ENCODE results near the gene GMPPA. TPM values are rescaled to one million over a fixed set of nuclear protein-coding genes. Genes with fewer than 3 reads are reported as not detected.
A peak's percentile ranks its signal among the peaks of the same experiment; 100 is the strongest.

GMPPA gene
- total and polyA plus RNA-seq, 7 donors: 14.4 to 33.8 (median 20.0) TPM

DNA sequence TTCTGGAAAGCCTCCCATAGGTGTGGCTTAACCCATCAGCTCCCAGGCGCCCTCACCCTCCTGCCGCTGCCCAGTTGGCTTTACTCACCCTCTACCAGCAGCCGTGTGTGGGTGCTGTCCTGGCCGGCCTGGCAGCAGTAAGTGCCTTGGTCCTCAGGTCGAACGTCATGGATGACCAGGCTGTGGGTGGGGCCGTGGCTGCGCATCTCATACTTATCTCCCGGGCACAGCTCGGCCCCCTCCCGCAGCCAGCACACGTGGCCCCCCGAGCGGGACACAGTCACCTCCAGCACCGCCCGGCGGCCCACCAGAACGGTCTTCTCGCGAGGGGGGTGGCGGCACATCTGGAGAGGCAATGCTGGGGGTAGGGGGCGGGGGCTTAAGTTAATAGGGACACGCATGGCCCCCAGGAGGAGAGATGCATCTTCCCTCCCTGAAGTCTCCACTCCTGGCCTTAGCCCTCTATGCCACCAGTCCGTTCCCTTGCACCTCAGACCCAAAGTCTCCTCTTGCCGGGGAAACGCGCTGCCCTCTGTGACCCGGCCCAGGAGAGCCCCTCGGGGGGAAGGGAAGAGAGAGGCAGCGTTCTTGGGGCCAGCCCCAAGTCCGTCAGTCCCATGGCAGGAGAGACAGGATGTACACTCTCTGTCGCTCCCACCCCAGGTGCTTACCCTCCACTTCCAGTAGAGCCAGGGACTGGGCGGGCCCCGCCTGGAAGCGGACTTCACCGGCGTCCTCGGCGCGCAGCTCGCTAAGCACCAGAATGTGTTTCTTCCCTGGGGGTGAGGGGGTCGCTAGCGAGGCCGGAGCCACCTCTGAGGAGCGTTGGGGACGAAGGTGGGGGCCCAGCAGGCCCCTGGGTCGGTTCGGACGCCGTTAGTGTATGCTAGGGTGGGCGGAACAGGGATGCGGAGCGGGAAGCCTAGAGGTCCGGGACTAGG, 53.0 kb downstream of the GMPPA start:
- DNase-seq (no peak), ATAC-seq (peak in 3 of 4 donors; percentile 1 to 3 (median 1))
- H3K27ac ChIP-seq: no peak overlapping the region
- peaks cover 0 to 15% of the 10 kb centered on the region in 2 donors for H3K36me3 ChIP-seq (ENCODE audit: insufficient read depth in 1 of 2, low read depth in 1 of 2)
- peaks cover 10% of the 10 kb centered on the region for H3K4me1 ChIP-seq
- 26 to 34% (median 29%) methylated on average over 52 to 54 of the region's 54 CpGs for WGBS, 3 donors
- intact Hi-C loops (cut with DNase I): no loop called here
- TF ChIP-seq CTCF (IDR thresholded peaks at IDR 0.05): no peak
- H3K4me3 ChIP-seq: peak overlapping the region; percentile 72
- no peaks in the 10 kb centered on the region for H3K9me3 ChIP-seq
- no peaks in the 10 kb centered on the region for H3K27me3 ChIP-seq (ENCODE audit: insufficient read depth in 3 of 3, low read length in 2 of 3)

- H3K4me1 ChIP-seq: peaks cover 10% of the 10 kb centered on the region
- H3K27me3 ChIP-seq (ENCODE audit: insufficient read depth in 3 of 3, low read length in 2 of 3): no peaks in the 10 kb centered on the region
- peak overlapping the region; percentile 72 for H3K4me3 ChIP-seq
- peak; percentile 88 to 95 (median 90) for ATAC-seq
- peak overlapping the region; percentile 41 for H3K27ac ChIP-seq
- intact Hi-C loops (cut with DNase I): no loop called here
- peak; percentile 86 to 91 for DNase-seq
- no peaks in the 10 kb centered on the region for H3K9me3 ChIP-seq
- peaks cover 0 to 23% of the 10 kb centered on the region in 2 donors for H3K36me3 ChIP-seq (ENCODE audit: insufficient read depth in 1 of 2, low read depth in 1 of 2)
- WGBS, 3 donors: 2 to 7% (median 3%) methylated on average over 77 to 99 of the region's 99 CpGs
- no peak for TF ChIP-seq CTCF (IDR thresholded peaks at IDR 0.05)
Measured at GRCh38 chr2:219552382-219553167, 53.9 kb downstream of the GMPPA start.

- H3K4me3 ChIP-seq: peak overlapping the region; percentile 72
- DNase-seq (no peak), ATAC-seq (no peak)
- TF ChIP-seq CTCF (IDR thresholded peaks at IDR 0.05): no peak
- H3K9me3 ChIP-seq: no peaks in the 10 kb centered on the region
- H3K36me3 ChIP-seq (ENCODE audit: insufficient read depth in 1 of 2, low read depth in 1 of 2): peaks cover 0 to 28% of the 10 kb centered on the region in 2 donors
- intact Hi-C loops (cut with DNase I): no loop called here
- peaks cover 10% of the 10 kb centered on the region for H3K4me1 ChIP-seq
- H3K27ac ChIP-seq: no peak overlapping the region
- no peaks in the 10 kb centered on the region for H3K27me3 ChIP-seq (ENCODE audit: insufficient read depth in 3 of 3, low read length in 2 of 3)
- 27 to 34% (median 28%) methylated on average over 7 of the region's 7 CpGs for WGBS, 3 donors
Measured at GRCh38 chr2:219553168-219553417, 54.4 kb downstream of the GMPPA start.

DNA sequence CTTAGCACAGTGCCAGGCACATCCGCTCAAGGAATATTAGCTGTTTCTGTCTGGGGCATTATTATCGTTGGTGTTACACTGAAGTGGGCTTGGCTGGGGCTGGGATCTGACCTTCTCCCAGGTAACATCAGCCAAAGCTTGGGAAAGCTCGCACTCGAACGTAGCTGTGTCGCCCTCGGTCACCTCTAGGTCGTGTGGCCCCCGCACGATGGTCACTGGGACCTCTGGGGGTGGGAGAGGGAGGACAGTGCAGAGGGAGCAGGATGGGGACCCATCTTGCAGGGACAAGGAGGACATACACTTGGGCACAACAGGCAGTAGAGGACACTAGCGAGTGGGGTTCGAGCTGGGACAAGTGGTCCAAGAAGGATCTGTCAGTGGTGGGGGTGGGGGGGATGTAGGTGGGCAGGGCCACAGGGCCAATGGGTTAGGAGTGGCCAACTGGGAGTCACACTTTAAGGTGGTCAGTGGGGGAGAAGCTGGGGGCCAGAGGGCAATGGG, 54.8 kb downstream of the GMPPA start:
- ATAC-seq (no peak), DNase-seq (no peak)
- TF ChIP-seq CTCF (IDR thresholded peaks at IDR 0.05): no peak
- Histone ChIP-seq H3K4me3 (no peak overlapping the region), H3K36me3 (ENCODE audit: insufficient read depth in 1 of 2, low read depth in 1 of 2) (peaks cover 0 to 32% of the 10 kb centered on the region in 2 donors), H3K27ac (no peak overlapping the region), H3K9me3 (no peaks in the 10 kb centered on the region), H3K27me3 (ENCODE audit: insufficient read depth in 3 of 3, low read length in 2 of 3) (no peaks in the 10 kb centered on the region), H3K4me1 (peaks cover 10% of the 10 kb centered on the region)
- WGBS, 3 donors: 80 to 83% (median 83%) methylated on average over 12 of the region's 12 CpGs
- intact Hi-C loops (cut with DNase I): no loop called here

Data from psoas muscle (tissue), 8 donors.